Lower lobe of right lung (tissue), 2 donors: ENCODE results near the gene IL1RAPL1. TPM values are rescaled to one million over a fixed set of nuclear protein-coding genes. Genes with fewer than 3 reads are reported as not detected.

Experiments used
- ATAC-seq, 2 donors: fragments of 200-7000 bp; cut with Tn5 transposase; one replicate each; pipeline ENCODE4 v1.9.1; 2020 to 2022; ENCODE audit warnings: mild to moderate bottlenecking in 2 of 2, moderate library complexity in 2 of 2
- DNase-seq: peaks from one replicate; pipeline ENCODE4 v3.0.0-alpha.2; 2020
- H3K27ac ChIP-seq: fragments of 200-600 bp; one replicate; pipeline ENCODE4 v1.8.0; 2022
- H3K27me3 ChIP-seq: fragments of 200-600 bp; one replicate; pipeline ENCODE4 v1.8.0; 2022; ENCODE audit warnings: low read depth
- H3K36me3 ChIP-seq: fragments of 200-600 bp; one replicate; pipeline ENCODE4 v1.8.0; 2022; ENCODE audit warnings: mild to moderate bottlenecking
- H3K4me1 ChIP-seq: fragments of 200-600 bp; one replicate; pipeline ENCODE4 v1.8.0; 2022
- H3K4me3 ChIP-seq: fragments of 200-600 bp; one replicate; pipeline ENCODE4 v1.8.0; 2022; ENCODE audit warnings: mild to moderate bottlenecking
- H3K9me3 ChIP-seq: fragments of 200-600 bp; one replicate; pipeline ENCODE4 v1.8.0; 2022
- CTCF ChIP-seq: fragments of 200-600 bp; IDR thresholded peaks from one replicate; pipeline ENCODE4 v1.8.0; 2022; ENCODE audit warnings: antibody characterized with exemption, mild to moderate bottlenecking
- intact Hi-C: fragments of 100-400 bp; cut with DNase I; formaldehyde crosslinking; loops from one replicate; pipeline ENCODE4 v1.11.0; 2022
- total RNA-seq: library from RNA; stranded (reverse); fragmentation: NEBNext Ultra II Directional; extraction: Animal tissue kit (Norgen Biotek cat#: 25700); gene quantifications from one replicate; pipeline ENCODE4 v1.2.1, GENCODE V29; 2021
- donor health status: DM: no; HTN: yes; CAD: no; lungs with severe emphysema.

Gene IL1RAPL1
- total RNA-seq, 1 donor from 2014 or later: not detected

DNA sequence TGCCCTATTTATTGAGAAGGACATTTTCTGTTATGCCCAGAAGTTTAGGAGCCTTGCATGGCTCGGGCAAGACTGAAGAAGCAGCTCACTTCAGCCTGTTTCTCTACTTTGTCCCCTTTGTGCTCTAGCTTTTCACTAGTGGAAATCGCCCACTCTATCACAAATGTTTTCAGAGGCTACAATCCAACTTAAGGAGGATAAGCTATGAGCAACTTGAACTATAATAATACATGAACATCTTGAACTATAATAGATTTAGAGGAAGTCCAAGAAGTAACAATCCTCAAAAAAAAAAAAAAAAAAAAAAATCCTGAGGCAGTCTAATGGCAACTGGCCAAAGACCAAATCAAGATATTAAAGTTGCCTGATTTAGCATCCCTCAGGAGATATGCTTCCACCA, 452.3 kb downstream of the IL1RAPL1 start:
- intact Hi-C loops: no loop called here
- H3K36me3 ChIP-seq: no peaks in the 10 kb centered on the region
- no peak for ATAC-seq
- H3K9me3 ChIP-seq: no peaks in the 10 kb centered on the region
- TF ChIP-seq CTCF: no peak
- H3K27me3 ChIP-seq: no peaks in the 10 kb centered on the region
- no peak for DNase-seq
- no peak overlapping the region for H3K27ac ChIP-seq
- H3K4me3 ChIP-seq: no peak overlapping the region
- no peaks in the 10 kb centered on the region for H3K4me1 ChIP-seq

- Histone ChIP-seq H3K9me3 (no peaks in the 10 kb centered on the region), H3K27ac (no peak overlapping the region), H3K4me1 (no peaks in the 10 kb centered on the region), H3K4me3 (no peak overlapping the region), H3K27me3 (no peaks in the 10 kb centered on the region), H3K36me3 (no peaks in the 10 kb centered on the region)
- DNase-seq (no peak), ATAC-seq (no peak)
- intact Hi-C loops: no loop called here
- no peak for TF ChIP-seq CTCF
Observed at GRCh38 chrX:29040160-29040559, 452.9 kb downstream of the IL1RAPL1 start.

- no peaks in the 10 kb centered on the region for H3K27me3 ChIP-seq
- no peaks in the 10 kb centered on the region for H3K36me3 ChIP-seq
- H3K4me1 ChIP-seq: no peaks in the 10 kb centered on the region
- DNase-seq (no peak), ATAC-seq (no peak)
- intact Hi-C loops: no loop called here
- no peaks in the 10 kb centered on the region for H3K9me3 ChIP-seq
- TF ChIP-seq CTCF: no peak
- no peak overlapping the region for H3K27ac ChIP-seq
- H3K4me3 ChIP-seq: no peak overlapping the region
Observed at GRCh38 chrX:29042341-29042740, 455.1 kb downstream of the IL1RAPL1 start.

- Histone ChIP-seq H3K36me3 (no peaks in the 10 kb centered on the region), H3K27me3 (no peaks in the 10 kb centered on the region), H3K4me3 (no peak overlapping the region), H3K27ac (no peak overlapping the region), H3K9me3 (no peaks in the 10 kb centered on the region), H3K4me1 (no peaks in the 10 kb centered on the region)
- no peak for ATAC-seq
- TF ChIP-seq CTCF: no peak
- intact Hi-C loops: no loop called here
- no peak for DNase-seq
Observed at GRCh38 chrX:29043746-29044145, 456.5 kb downstream of the IL1RAPL1 start.

DNA sequence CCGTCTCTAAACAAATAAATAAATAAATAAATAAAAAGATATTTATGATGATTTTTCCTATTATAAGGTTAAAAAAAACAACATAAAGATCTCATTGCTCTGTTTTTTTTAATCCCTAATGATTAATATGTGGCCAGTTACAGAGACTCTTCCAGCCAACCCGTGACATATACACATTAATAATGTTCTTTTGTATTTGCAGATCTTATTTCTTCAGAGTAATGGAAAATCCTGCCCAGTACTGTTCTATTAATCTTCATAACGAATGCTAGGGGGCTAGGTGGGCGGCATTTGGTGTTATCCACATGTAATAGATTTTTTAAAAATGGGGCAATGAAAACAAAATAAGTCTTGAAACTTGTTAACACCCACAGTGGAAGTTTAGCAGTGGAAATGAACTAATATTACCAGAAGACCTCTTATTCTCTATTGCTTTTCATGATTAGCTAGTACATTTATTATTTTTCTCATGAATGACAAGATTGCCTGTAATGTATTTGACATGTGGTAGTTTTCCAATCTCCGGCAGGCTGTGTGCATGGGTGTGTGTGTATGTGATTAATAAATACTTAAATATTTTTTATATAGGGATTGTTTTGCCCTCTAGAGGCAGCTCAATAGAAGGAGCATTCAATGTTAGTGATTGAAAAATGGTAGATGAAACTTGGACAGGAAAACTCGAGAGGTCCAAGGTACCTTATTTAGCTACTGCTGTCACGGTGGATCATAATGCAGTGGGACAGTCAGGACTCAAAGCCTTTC, 457.4 kb downstream of the IL1RAPL1 start:
- no peak for TF ChIP-seq CTCF

More for the DNA sequence above, 457.4 kb downstream of the IL1RAPL1 start:
- no peak for DNase-seq
- no peak for ATAC-seq
- Histone ChIP-seq H3K4me3 (no peak overlapping the region), H3K27me3 (no peaks in the 10 kb centered on the region), H3K36me3 (no peaks in the 10 kb centered on the region), H3K4me1 (no peaks in the 10 kb centered on the region), H3K9me3 (no peaks in the 10 kb centered on the region), H3K27ac (no peak overlapping the region)
- intact Hi-C loops: no loop called here
